HEK293 (cell line): ENCODE results near the gene SMO.
A peak's percentile ranks its signal among the peaks of the same experiment; 100 is the strongest.

Source experiments
- CTCF ChIA-PET: fragments of 350-600 bp; formaldehyde crosslinking; extraction: SDS; loops from one replicate; lab custom pipeline; 2021; ENCODE audit warnings: antibody characterized with exemption; lab: Yijun Ruan, JAX
- POLR2A ChIA-PET: fragments of 300-600 bp; formaldehyde crosslinking; extraction: SDS; loops from one replicate; lab custom pipeline; 2020; ENCODE audit warnings: antibody characterized with exemption, inconsistent platforms; lab: Yijun Ruan, JAX
- H3K27ac ChIP-seq: fragments of 200-500 bp; sonication (Bioruptor generic); 2 replicates; pipeline ENCODE4 v1.5.1; 2014; ENCODE audit warnings: low read depth, low read length, control low read depth, inconsistent platforms; ENCODE audit errors: extremely low read depth
- H3K36me3 ChIP-seq, 2 experiments: fragments of 200-500 bp in 1 of 2; sonication (Bioruptor generic) in 1 of 2; 1 replicate in 1 of 2; 2 replicates in 1 of 2; pipeline ENCODE4 v1.5.1; 2014 to 2017; ENCODE audit warnings: inconsistent platforms in 2 of 2, low read length in 2 of 2; ENCODE audit not compliant: control insufficient read depth in 2 of 2, insufficient read depth in 1 of 2
- H3K4me1 ChIP-seq: fragments of 200-500 bp; sonication (Bioruptor generic); 2 replicates; pipeline ENCODE4 v1.5.1; 2014; ENCODE audit warnings: mild to moderate bottlenecking, low read length, inconsistent platforms; ENCODE audit not compliant: control insufficient read depth, insufficient read depth
- H3K4me3 ChIP-seq: 2 replicates; pipeline ENCODE4 v1.5.1; 2011; ENCODE audit warnings: low read depth, mild to moderate bottlenecking, control low read depth, low read length, moderate library complexity
- H3K9me3 ChIP-seq: fragments of 200-500 bp; sonication (Bioruptor generic); 2 replicates; pipeline ENCODE4 v1.5.1; 2014; ENCODE audit warnings: low read depth, low read length, inconsistent platforms; ENCODE audit not compliant: control insufficient read depth, insufficient read depth
- EGR2 ChIP-seq: fragments of 450-650 bp; formaldehyde crosslinking; IDR thresholded peaks from 2 replicates; pipeline ENCODE4 v1.5.1; 2016; ENCODE audit warnings: low read depth, missing biosample characterization, missing genetic modification characterization
- KLF9 ChIP-seq: fragments of 450-650 bp; formaldehyde crosslinking; IDR thresholded peaks from 2 replicates; pipeline ENCODE4 v1.5.1; 2016; ENCODE audit warnings: missing biosample characterization, missing genetic modification characterization, low read depth
- REST ChIP-seq: fragments of 450-650 bp; formaldehyde crosslinking; IDR thresholded peaks from 2 replicates; pipeline ENCODE4 v1.5.1; 2016; ENCODE audit warnings: missing biosample characterization, missing genetic modification characterization
- YY2 ChIP-seq: fragments of 450-650 bp; formaldehyde crosslinking; IDR thresholded peaks from 2 replicates; pipeline ENCODE4 v1.5.1; 2016; ENCODE audit warnings: missing biosample characterization, missing genetic modification characterization
- ZBTB6 ChIP-seq: fragments of 450-650 bp; formaldehyde crosslinking; IDR thresholded peaks from 2 replicates; pipeline ENCODE4 v1.5.1; 2017; ENCODE audit warnings: missing biosample characterization, missing genetic modification characterization
- ZEB2 ChIP-seq: fragments of 450-650 bp; formaldehyde crosslinking; IDR thresholded peaks from 2 replicates; pipeline ENCODE4 v1.5.1; 2016; ENCODE audit warnings: missing biosample characterization, missing genetic modification characterization
- ZFHX2 ChIP-seq: fragments of 450-650 bp; formaldehyde crosslinking; conservative IDR thresholded peaks from 2 replicates; pipeline ENCODE4 v1.5.1; 2016; ENCODE audit warnings: missing biosample characterization, missing genetic modification characterization
- ZIC2 ChIP-seq: fragments of 450-650 bp; formaldehyde crosslinking; IDR thresholded peaks from 2 replicates; pipeline ENCODE4 v1.5.1; 2016; ENCODE audit warnings: missing biosample characterization, missing genetic modification characterization
- ZNF140 ChIP-seq: fragments of 450-650 bp; formaldehyde crosslinking; IDR thresholded peaks from 2 replicates; pipeline ENCODE4 v1.5.1; 2016; ENCODE audit warnings: missing biosample characterization, missing genetic modification characterization
- ZNF394 ChIP-seq: fragments of 450-650 bp; formaldehyde crosslinking; IDR thresholded peaks from 2 replicates; pipeline ENCODE4 v1.5.1; 2016; ENCODE audit warnings: missing biosample characterization, missing genetic modification characterization, mild to moderate bottlenecking, moderate library complexity, borderline replicate concordance
- ZNF549 ChIP-seq: fragments of 450-650 bp; IDR thresholded peaks from 2 replicates; pipeline ENCODE4 v1.5.1; 2018; ENCODE audit warnings: missing biosample characterization, missing genetic modification characterization, mild to moderate bottlenecking, inconsistent platforms, moderate library complexity
- ZNF670 ChIP-seq: fragments of 450-650 bp; formaldehyde crosslinking; IDR thresholded peaks from 2 replicates; pipeline ENCODE4 v1.5.1; 2016; ENCODE audit warnings: missing biosample characterization, missing genetic modification characterization, low read depth
- TF ChIP-seq, protein P1 (sequence below): fragments of 450-650 bp; formaldehyde crosslinking; IDR thresholded peaks from 2 replicates; pipeline ENCODE4 v1.5.1; 2016; ENCODE audit warnings: missing biosample characterization, missing genetic modification characterization

Gene SMO

DNA sequence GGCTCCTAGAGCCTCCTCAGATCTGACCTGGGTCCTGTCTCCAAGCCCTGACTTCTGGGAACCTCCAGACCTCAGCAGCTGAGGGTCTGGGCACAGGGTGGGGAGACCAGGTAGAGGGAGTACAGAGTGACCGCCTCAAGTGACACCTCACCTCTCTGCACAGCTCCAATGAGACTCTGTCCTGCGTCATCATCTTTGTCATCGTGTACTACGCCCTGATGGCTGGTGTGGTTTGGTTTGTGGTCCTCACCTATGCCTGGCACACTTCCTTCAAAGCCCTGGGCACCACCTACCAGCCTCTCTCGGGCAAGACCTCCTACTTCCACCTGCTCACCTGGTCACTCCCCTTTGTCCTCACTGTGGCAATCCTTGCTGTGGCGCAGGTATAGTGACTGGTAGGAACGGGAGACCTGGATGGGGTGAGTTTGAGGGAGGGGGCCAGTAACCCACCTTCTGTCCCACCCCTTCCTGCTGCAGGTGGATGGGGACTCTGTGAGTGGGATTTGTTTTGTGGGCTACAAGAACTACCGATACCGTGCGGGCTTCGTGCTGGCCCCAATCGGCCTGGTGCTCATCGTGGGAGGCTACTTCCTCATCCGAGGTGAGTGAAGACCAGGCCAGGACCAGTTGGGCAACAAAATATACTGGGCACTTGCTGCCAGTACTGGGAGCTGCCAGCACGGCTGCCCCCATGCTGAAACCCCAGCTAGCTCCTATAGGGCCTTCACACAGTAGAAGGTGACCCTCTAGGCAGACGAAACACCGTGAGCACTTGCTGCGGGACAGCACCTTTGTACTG lies 17.8 kb downstream of the SMO start (continued):
- no peak for TF ChIP-seq REST (tag by site-specific recombination)

DNA sequence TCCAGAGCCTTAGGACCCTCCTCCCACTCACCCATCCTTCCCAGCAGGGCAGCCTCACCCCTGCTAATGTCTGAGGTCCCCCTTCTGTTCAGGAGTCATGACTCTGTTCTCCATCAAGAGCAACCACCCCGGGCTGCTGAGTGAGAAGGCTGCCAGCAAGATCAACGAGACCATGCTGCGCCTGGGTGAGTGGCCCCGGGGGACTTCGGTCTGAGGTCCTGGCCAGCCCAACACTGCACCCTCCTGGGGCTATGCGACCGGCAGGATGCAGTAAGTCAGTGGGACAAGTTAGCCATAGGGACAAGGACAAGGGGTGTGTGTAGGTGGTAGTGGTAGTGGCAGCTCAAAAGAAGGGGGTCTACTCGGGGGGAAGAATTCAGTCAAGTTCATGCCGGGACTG lies 20.2 kb downstream of the SMO start:
- H3K9me3 ChIP-seq: no peaks in the 10 kb centered on the region
- H3K36me3 ChIP-seq: peaks cover 0 to 69% of the 10 kb centered on the region in 2 experiments; a peak in 2 of 3 replicates
- ChIA-PET POLR2A (no interaction called here), CTCF (interaction anchor here (1.3 to 7.2 kb wide), 4 partner anchors 9 to 117 kb away, joined by 5 to 69 read pairs (median 12); no protein-coding TSS in a partner anchor)
- H3K27ac ChIP-seq: no peak overlapping the region
- no peaks in the 10 kb centered on the region for H3K4me1 ChIP-seq
- no peak for TF ChIP-seq KLF9 (tag by site-specific recombination)
- no peak for TF ChIP-seq ZNF140 (tag by site-specific recombination)
- no peak for TF ChIP-seq ZEB2 (tag by site-specific recombination)
- TF ChIP-seq ZIC2 (tag by site-specific recombination): peak; percentile 45; the same call in 1 of the 2 replicates
- TF ChIP-seq ZBTB6 (tag by site-specific recombination): no peak
- TF ChIP-seq, protein P1, sequence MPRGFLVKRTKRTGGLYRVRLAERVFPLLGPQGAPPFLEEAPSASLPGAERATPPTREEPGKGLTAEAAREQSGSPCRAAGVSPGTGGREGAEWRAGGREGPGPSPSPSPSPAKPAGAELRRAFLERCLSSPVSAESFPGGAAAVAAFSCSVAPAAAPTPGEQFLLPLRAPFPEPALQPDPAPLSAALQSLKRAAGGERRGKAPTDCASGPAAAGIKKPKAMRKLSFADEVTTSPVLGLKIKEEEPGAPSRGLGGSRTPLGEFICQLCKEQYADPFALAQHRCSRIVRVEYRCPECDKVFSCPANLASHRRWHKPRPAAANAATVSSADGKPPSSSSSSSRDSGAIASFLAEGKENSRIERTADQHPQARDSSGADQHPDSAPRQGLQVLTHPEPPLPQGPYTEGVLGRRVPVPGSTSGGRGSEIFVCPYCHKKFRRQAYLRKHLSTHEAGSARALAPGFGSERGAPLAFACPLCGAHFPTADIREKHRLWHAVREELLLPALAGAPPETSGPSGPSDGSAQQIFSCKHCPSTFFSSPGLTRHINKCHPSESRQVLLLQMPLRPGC (tag by site-specific recombination): no peak
- H3K4me3 ChIP-seq: no peak overlapping the region

DNA sequence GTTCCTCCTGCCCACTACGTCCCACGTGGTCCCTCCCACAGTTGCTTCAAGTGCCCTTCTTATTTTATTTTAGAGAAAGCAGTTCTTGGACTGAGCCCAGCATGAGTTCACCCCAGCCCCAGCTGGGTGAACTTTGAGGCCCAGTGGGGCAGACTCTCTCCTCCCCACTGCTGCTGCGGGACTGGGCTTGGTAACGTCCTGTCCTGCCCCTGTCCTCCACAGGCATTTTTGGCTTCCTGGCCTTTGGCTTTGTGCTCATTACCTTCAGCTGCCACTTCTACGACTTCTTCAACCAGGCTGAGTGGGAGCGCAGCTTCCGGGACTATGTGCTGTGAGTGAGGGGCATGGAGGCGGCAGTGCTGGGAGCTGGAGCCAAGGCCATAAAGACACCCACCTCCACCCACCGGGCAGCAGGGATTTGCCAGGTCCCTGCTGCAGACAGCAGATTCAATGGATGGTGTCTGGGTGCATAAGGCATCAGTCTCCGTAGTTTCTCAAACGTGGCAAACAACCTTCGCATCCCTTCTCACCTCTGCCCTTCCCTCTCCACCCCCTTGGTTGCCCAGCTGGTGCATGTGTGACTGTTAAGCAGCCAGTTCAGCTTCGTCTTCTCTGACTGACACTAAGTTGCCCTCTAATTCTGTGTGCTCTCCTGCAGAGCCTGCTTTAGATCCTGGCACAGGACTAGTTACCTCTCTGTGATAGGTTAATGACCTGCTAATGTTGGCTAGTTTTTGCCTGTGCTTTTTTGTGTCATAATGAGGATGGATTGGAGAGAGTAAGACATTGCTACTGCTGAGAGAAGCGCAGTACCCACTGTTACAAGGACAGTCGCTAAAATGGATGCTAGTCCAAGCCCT lies 20.9 kb downstream of the SMO start:
- POLR2A ChIA-PET: no interaction called here
- peaks cover 0 to 69% of the 10 kb centered on the region in 2 experiments; a peak in 2 of 3 replicates for H3K36me3 ChIP-seq
- no peak overlapping the region for H3K4me3 ChIP-seq
- TF ChIP-seq ZFHX2 (tag by site-specific recombination): peak; percentile 92
- no peak for TF ChIP-seq ZNF549 (tag by site-specific recombination)
- TF ChIP-seq YY2: no peak
- TF ChIP-seq EGR2 (tag by site-specific recombination): peak; percentile 93
- TF ChIP-seq ZNF670 (tag by site-specific recombination): no peak
- TF ChIP-seq ZNF394: no peak
- CTCF ChIA-PET: interaction anchor here (0.7 to 7.2 kb wide), 16 partner anchors 8 to 948 kb away, joined by 3 to 69 read pairs (median 4); no protein-coding TSS in a partner anchor
- no peak overlapping the region for H3K27ac ChIP-seq
- H3K4me1 ChIP-seq: no peaks in the 10 kb centered on the region
- no peaks in the 10 kb centered on the region for H3K9me3 ChIP-seq
